Nephron progenitor cell (in vitro differentiated cells): ENCODE results near the gene BPIFA1.

Experiments
- DNase-seq: peaks from one replicate; pipeline ENCODE4 v3.0.0; 2021
- H3K27ac Mint-ChIP-seq: 2 replicates; pipeline ENCODE4 v1.8.0; 2021; ENCODE audit warnings: mild to moderate bottlenecking, moderate library complexity, mixed read lengths
- H3K27me3 Mint-ChIP-seq: 2 replicates; pipeline ENCODE4 v1.8.0; 2021; ENCODE audit warnings: mild to moderate bottlenecking, low read depth, mixed read lengths; ENCODE audit not compliant: poor library complexity
- H3K36me3 Mint-ChIP-seq: 2 replicates; pipeline ENCODE4 v1.8.0; 2021; ENCODE audit warnings: low read depth, mixed read lengths
- H3K4me1 Mint-ChIP-seq: 2 replicates; pipeline ENCODE4 v1.8.0; 2021; ENCODE audit warnings: mixed read lengths
- H3K4me3 Mint-ChIP-seq: 2 replicates; pipeline ENCODE4 v1.8.0; 2021; ENCODE audit warnings: mild to moderate bottlenecking, moderate library complexity, mixed read lengths
- H3K9me3 Mint-ChIP-seq: 2 replicates; pipeline ENCODE4 v1.8.0; 2021; ENCODE audit warnings: mild to moderate bottlenecking, moderate library complexity, mixed read lengths
- CTCF ChIP-seq: fragments of 200-600 bp; sonication (generic); IDR thresholded peaks from 2 replicates; pipeline ENCODE4 v1.5.0; 2021; ENCODE audit warnings: antibody characterized with exemption

BPIFA1 gene

GRCh38 chr20:33287884-33288283 is 52.1 kb downstream of the BPIFA1 start:
- peaks cover 7% of the 10 kb centered on the region for H3K4me1 Mint-ChIP-seq
- no peak for DNase-seq
- TF ChIP-seq CTCF = no peak
- no peaks in the 10 kb centered on the region for H3K9me3 Mint-ChIP-seq
- H3K27me3 Mint-ChIP-seq = peaks cover 42% of the 10 kb centered on the region
- no peaks in the 10 kb centered on the region for H3K36me3 Mint-ChIP-seq
- H3K27ac Mint-ChIP-seq = no peak overlapping the region
- H3K4me3 Mint-ChIP-seq = no peak overlapping the region

DNA sequence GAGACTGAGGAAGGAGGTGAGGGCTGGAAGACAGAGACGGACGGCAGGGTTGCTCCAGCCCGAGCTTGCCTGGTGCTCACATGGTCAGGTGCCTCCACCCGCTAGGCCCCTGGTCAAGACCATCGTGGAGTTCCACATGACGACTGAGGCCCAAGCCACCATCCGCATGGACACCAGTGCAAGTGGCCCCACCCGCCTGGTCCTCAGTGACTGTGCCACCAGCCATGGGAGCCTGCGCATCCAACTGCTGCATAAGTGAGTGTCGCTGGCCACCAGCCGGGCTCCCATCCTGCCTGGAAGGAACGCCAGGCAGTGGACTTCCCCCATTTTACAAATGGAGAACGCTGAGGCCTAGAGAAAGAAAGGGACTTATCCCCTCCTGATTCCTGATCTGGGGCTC is 55.1 kb downstream of the BPIFA1 start:
- Mint-ChIP-seq H3K36me3 (no peaks in the 10 kb centered on the region), H3K4me1 (no peaks in the 10 kb centered on the region), H3K4me3 (no peak overlapping the region), H3K27ac (no peak overlapping the region), H3K27me3 (peaks cover 55% of the 10 kb centered on the region), H3K9me3 (no peaks in the 10 kb centered on the region)
- DNase-seq = no peak
- no peak for TF ChIP-seq CTCF

GRCh38 chr20:33291416-33291815 is 55.6 kb downstream of the BPIFA1 start:
- no peak for TF ChIP-seq CTCF
- no peak overlapping the region for H3K27ac Mint-ChIP-seq
- H3K9me3 Mint-ChIP-seq = no peaks in the 10 kb centered on the region
- no peaks in the 10 kb centered on the region for H3K4me1 Mint-ChIP-seq
- no peak for DNase-seq
- no peaks in the 10 kb centered on the region for H3K36me3 Mint-ChIP-seq
- H3K4me3 Mint-ChIP-seq = no peak overlapping the region
- peaks cover 56% of the 10 kb centered on the region for H3K27me3 Mint-ChIP-seq

DNA sequence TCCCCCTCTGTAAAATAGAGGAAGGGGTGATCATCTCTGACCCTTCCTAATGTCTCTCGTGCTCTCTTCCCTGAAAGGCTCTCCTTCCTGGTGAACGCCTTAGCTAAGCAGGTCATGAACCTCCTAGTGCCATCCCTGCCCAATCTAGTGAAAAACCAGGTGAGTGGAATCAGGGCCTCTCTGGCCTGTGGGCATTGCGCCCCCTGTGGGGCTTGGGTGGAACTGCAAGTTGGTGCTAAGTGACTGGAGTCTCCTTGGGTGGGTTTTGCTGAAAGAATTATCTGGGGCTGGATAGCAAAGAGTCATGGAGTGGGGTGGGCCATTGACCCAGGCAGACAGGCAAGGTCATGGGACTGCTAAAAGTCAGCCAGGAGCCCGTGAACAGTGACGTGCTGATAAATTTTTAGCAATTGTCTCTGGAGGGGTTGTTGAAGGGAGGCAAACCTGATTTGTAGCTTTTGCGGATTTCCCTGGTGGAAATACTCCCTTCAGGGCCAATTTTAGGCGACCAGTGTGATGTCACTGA is 56.1 kb downstream of the BPIFA1 start:
- Mint-ChIP-seq H3K27me3 (peaks cover 58% of the 10 kb centered on the region), H3K27ac (peak overlapping the region; percentile 64), H3K36me3 (no peaks in the 10 kb centered on the region), H3K4me1 (no peaks in the 10 kb centered on the region), H3K4me3 (no peak overlapping the region), H3K9me3 (no peaks in the 10 kb centered on the region)
- DNase-seq = peak; percentile 76
- peak; percentile 89 for TF ChIP-seq CTCF
